ENCODE measurements around the gene DNAAF5.

Gene DNAAF5

GRCh38 chr7:714251-714671 is 12.2 kb upstream of the DNAAF5 start:
- Mint-ChIP-seq H3K9me3 (no peaks in the 10 kb centered on the region), H3K27me3 (no peaks in the 10 kb centered on the region), H3K4me3 (no peak overlapping the region), H3K36me3 (ENCODE audit: low read depth) (peaks cover 24% of the 10 kb centered on the region), H3K27ac (no peak overlapping the region), H3K4me1 (ENCODE audit: low read depth) (peaks cover 20% of the 10 kb centered on the region)
- DNase-seq: peak; percentile 27

GRCh38 chr7:716222-716621 is 10.3 kb upstream of the DNAAF5 start:
- Mint-ChIP-seq H3K4me1 (ENCODE audit: low read depth) (peaks cover 19% of the 10 kb centered on the region), H3K27me3 (no peaks in the 10 kb centered on the region), H3K36me3 (ENCODE audit: low read depth) (peaks cover 25% of the 10 kb centered on the region), H3K9me3 (no peaks in the 10 kb centered on the region), H3K4me3 (no peak overlapping the region), H3K27ac (no peak overlapping the region)
- peak; percentile 25 for DNase-seq

GRCh38 chr7:716636-717035 is 9.9 kb upstream of the DNAAF5 start:
- H3K27ac Mint-ChIP-seq: no peak overlapping the region

GRCh38 chr7:721619-722248 is 4.8 kb upstream of the DNAAF5 start:
- Mint-ChIP-seq H3K27ac (no peak overlapping the region), H3K4me1 (ENCODE audit: low read depth) (peaks cover 20% of the 10 kb centered on the region), H3K4me3 (no peak overlapping the region), H3K27me3 (no peaks in the 10 kb centered on the region), H3K36me3 (ENCODE audit: low read depth) (peaks cover 61% of the 10 kb centered on the region), H3K9me3 (peaks cover 10% of the 10 kb centered on the region)
- DNase-seq: no peak

More at GRCh38 chr7:716636-717035, 9.9 kb upstream of the DNAAF5 start:
- peak; percentile 11 for DNase-seq
- no peaks in the 10 kb centered on the region for H3K27me3 Mint-ChIP-seq
- peaks cover 1% of the 10 kb centered on the region for H3K9me3 Mint-ChIP-seq
- no peak overlapping the region for H3K4me3 Mint-ChIP-seq
- peaks cover 26% of the 10 kb centered on the region for H3K36me3 Mint-ChIP-seq (ENCODE audit: low read depth)
- peaks cover 16% of the 10 kb centered on the region for H3K4me1 Mint-ChIP-seq (ENCODE audit: low read depth)

GRCh38 chr7:723541-723940 is 3.0 kb upstream of the DNAAF5 start:
- Mint-ChIP-seq H3K27me3 (no peaks in the 10 kb centered on the region), H3K27ac (no peak overlapping the region), H3K4me3 (no peak overlapping the region), H3K36me3 (ENCODE audit: low read depth) (peaks cover 68% of the 10 kb centered on the region), H3K9me3 (peaks cover 10% of the 10 kb centered on the region), H3K4me1 (ENCODE audit: low read depth) (peaks cover 27% of the 10 kb centered on the region)
- peak; percentile 21 for DNase-seq

GRCh38 chr7:724298-724697 is 2.2 kb upstream of the DNAAF5 start:
- Mint-ChIP-seq H3K4me1 (ENCODE audit: low read depth) (peaks cover 31% of the 10 kb centered on the region), H3K9me3 (peaks cover 10% of the 10 kb centered on the region), H3K27ac (no peak overlapping the region), H3K36me3 (ENCODE audit: low read depth) (peaks cover 76% of the 10 kb centered on the region), H3K4me3 (no peak overlapping the region), H3K27me3 (no peaks in the 10 kb centered on the region)
- DNase-seq: no peak

- Mint-ChIP-seq H3K9me3 (peaks cover 10% of the 10 kb centered on the region), H3K27me3 (no peaks in the 10 kb centered on the region), H3K27ac (peak overlapping the region; percentile 91), H3K36me3 (ENCODE audit: low read depth) (peaks cover 81% of the 10 kb centered on the region), H3K4me3 (peak overlapping the region; percentile 88), H3K4me1 (ENCODE audit: low read depth) (peaks cover 36% of the 10 kb centered on the region)
- no peak for DNase-seq
Measured at GRCh38 chr7:725223-726005, 1.1 kb upstream of the DNAAF5 start.

GRCh38 chr7:726854-727103 is 280 bp downstream of the DNAAF5 start:
- Mint-ChIP-seq H3K36me3 (ENCODE audit: low read depth) (peaks cover 72% of the 10 kb centered on the region), H3K4me3 (no peak overlapping the region), H3K9me3 (peaks cover 8% of the 10 kb centered on the region), H3K27me3 (no peaks in the 10 kb centered on the region), H3K4me1 (ENCODE audit: low read depth) (peaks cover 39% of the 10 kb centered on the region), H3K27ac (no peak overlapping the region)
- no peak for DNase-seq

- Mint-ChIP-seq H3K9me3 (peaks cover 6% of the 10 kb centered on the region), H3K27me3 (no peaks in the 10 kb centered on the region), H3K4me3 (peak within 1 kb of the TSS; percentile 88), H3K4me1 (ENCODE audit: low read depth) (peaks cover 43% of the 10 kb centered on the region), H3K36me3 (ENCODE audit: low read depth) (peaks cover 69% of the 10 kb centered on the region), H3K27ac (peak within 1 kb of the TSS; percentile 91)
- DNase-seq: peak; percentile 66
Measured at GRCh38 chr7:727104-727805, 756 bp downstream of the DNAAF5 start, which contains the start of gene PRKAR1B. PRKAR1B (minus strand) TSS chr7:727281; CDS start chr7:711505, 15,776 bp downstream.

- DNase-seq: no peak
- Mint-ChIP-seq H3K36me3 (ENCODE audit: low read depth) (peaks cover 62% of the 10 kb centered on the region), H3K4me1 (ENCODE audit: low read depth) (peaks cover 48% of the 10 kb centered on the region), H3K9me3 (peaks cover 6% of the 10 kb centered on the region), H3K27me3 (no peaks in the 10 kb centered on the region), H3K27ac (peak overlapping the region; percentile 79), H3K4me3 (peak overlapping the region; percentile 83)
Measured at GRCh38 chr7:727806-728460, 1.4 kb downstream of the DNAAF5 start.

GRCh38 chr7:728602-729001 is 2.1 kb downstream of the DNAAF5 start:
- Mint-ChIP-seq H3K4me1 (ENCODE audit: low read depth) (peaks cover 51% of the 10 kb centered on the region), H3K9me3 (peaks cover 6% of the 10 kb centered on the region), H3K27me3 (no peaks in the 10 kb centered on the region), H3K27ac (peak overlapping the region; percentile 79), H3K36me3 (ENCODE audit: low read depth) (peaks cover 56% of the 10 kb centered on the region), H3K4me3 (peak overlapping the region; percentile 83)
- peak; percentile 31 for DNase-seq

GRCh38 chr7:729140-730000 is 2.9 kb downstream of the DNAAF5 start:
- H3K36me3 Mint-ChIP-seq (ENCODE audit: low read depth): peaks cover 48% of the 10 kb centered on the region
- H3K4me3 Mint-ChIP-seq: peak overlapping the region; percentile 51
- peaks cover 46% of the 10 kb centered on the region for H3K4me1 Mint-ChIP-seq (ENCODE audit: low read depth)
- no peaks in the 10 kb centered on the region for H3K27me3 Mint-ChIP-seq
- no peaks in the 10 kb centered on the region for H3K9me3 Mint-ChIP-seq
- peak overlapping the region; percentile 22 for H3K27ac Mint-ChIP-seq
- DNase-seq: peak; percentile 22

- peaks cover 34% of the 10 kb centered on the region for H3K36me3 Mint-ChIP-seq (ENCODE audit: low read depth)
- no peaks in the 10 kb centered on the region for H3K9me3 Mint-ChIP-seq
- no peak for DNase-seq
- H3K27ac Mint-ChIP-seq: peak overlapping the region; percentile 66
- no peak overlapping the region for H3K4me3 Mint-ChIP-seq
- H3K4me1 Mint-ChIP-seq (ENCODE audit: low read depth): peaks cover 35% of the 10 kb centered on the region
- H3K27me3 Mint-ChIP-seq: no peaks in the 10 kb centered on the region
Measured at GRCh38 chr7:730501-731439, 4.3 kb downstream of the DNAAF5 start.

All from activated T-cell treated with anti-CD3 and anti-CD28 coated beads, Interleukin-2, amount 50 U/mL, for 24 hours (primary cell).